ENCODE data around the gene SP7.

The SP7 gene

DNA sequence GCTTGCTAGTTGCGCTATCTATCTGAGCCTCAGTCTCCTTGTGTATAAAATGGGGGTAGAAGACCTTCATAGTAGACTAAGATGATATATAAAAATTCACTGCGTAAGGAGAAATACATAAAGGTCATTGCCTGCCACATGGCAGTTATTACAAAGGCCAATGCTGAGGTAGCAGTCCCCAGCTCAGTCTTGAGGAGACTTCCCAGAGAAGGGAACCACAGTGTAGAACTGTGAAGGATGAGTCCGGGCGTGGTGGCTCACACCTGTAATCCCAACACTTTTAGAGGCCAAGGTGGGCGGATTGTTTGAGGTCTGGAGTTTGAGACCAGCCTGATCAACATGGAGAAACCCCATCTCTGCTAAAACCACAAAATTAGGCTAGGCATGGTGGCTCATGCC, 17.1 kb upstream of the SP7 start:
- Histone ChIP-seq H3K4me1 (ENCODE audit: insufficient read depth, low read length, poor library complexity, severe bottlenecking) (no peaks in the 10 kb centered on the region), H3K79me2 (ENCODE audit: insufficient read depth, low read length) (no peaks in the 10 kb centered on the region), H3K27me3 (ENCODE audit: insufficient read depth, low read length, poor library complexity, severe bottlenecking) (no peaks in the 10 kb centered on the region), H3K9me2 (replicated peaks; ENCODE audit: low read depth, low read length) (no peaks in the 10 kb centered on the region), H3K4me3 (ENCODE audit: low read length, poor library complexity, severe bottlenecking) (no peak overlapping the region), H4K20me1 (ENCODE audit: insufficient read depth, low read length, poor library complexity, severe bottlenecking) (no peaks in the 10 kb centered on the region), H2AFZ (ENCODE audit: low read length) (peak overlapping the region; percentile 67; the same call in 1 of the 2 replicates), H3K4me2 (ENCODE audit: low read depth, low read length, poor library complexity, severe bottlenecking) (no peak overlapping the region), H3K9me3 (ENCODE audit: insufficient read depth, low read depth, low read length) (no peaks in the 10 kb centered on the region), H3K36me3 (ENCODE audit: insufficient read depth, low read length) (no peaks in the 10 kb centered on the region), H3F3A (ENCODE audit: low read depth) (no peaks in the 10 kb centered on the region), H3K9ac (ENCODE audit: low read depth, low read length, poor library complexity, severe bottlenecking) (no peak overlapping the region)
- no peak for TF ChIP-seq EZH2phosphoT487 (IDR thresholded peaks at IDR 0.05; ENCODE audit: borderline replicate concordance)
- TF ChIP-seq, protein P1, sequence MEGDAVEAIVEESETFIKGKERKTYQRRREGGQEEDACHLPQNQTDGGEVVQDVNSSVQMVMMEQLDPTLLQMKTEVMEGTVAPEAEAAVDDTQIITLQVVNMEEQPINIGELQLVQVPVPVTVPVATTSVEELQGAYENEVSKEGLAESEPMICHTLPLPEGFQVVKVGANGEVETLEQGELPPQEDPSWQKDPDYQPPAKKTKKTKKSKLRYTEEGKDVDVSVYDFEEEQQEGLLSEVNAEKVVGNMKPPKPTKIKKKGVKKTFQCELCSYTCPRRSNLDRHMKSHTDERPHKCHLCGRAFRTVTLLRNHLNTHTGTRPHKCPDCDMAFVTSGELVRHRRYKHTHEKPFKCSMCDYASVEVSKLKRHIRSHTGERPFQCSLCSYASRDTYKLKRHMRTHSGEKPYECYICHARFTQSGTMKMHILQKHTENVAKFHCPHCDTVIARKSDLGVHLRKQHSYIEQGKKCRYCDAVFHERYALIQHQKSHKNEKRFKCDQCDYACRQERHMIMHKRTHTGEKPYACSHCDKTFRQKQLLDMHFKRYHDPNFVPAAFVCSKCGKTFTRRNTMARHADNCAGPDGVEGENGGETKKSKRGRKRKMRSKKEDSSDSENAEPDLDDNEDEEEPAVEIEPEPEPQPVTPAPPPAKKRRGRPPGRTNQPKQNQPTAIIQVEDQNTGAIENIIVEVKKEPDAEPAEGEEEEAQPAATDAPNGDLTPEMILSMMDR (conservative IDR thresholded peaks at IDR 0.05; ENCODE audit: low read length): no peak

DNA sequence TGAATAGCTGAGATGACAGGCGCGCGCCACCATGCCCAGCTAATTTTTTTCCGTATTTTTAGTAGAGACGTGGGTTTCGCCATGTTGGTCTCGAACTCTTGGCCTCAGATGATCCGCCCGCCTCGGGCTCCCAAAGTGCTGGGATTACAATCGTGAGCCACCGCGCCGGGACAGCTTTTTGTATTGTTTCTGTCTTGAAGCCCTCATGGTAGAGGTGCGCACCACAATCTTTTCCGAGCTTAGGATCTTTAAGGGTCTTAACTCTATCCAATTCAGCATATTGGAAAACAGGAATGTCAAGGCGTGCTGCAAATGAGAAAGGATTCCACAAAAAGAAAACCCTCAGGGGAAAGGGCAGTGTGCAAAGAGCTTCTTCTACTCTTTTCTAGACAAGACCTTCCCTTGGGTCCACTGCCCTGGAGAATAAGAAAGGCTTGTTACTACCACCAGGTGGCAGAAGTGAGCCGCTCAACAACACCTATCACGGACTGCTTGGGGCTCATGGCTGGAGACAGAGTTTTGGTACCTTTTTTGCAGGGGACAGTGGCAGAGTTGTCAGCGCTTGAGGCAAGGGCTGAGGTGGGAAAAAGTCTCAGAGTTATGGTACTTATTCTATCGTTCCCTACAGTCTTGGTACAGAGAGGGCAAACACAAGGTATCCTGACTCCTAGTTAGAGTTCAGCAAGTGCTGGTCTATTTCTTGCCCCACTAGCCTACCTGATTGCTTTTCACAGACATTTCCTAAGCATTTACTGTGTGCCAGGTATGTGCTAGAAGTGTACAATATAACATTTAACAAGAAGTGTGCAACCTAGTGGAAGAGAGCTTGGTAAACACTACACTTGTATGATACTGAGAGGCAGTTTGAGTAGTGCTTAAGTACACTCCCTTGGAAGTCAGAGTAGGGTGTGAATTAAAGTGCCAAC, 16.4 kb upstream of the SP7 start:
- H3K36me3 ChIP-seq (ENCODE audit: insufficient read depth, low read length): no peaks in the 10 kb centered on the region
- no peaks in the 10 kb centered on the region for H3K9me2 ChIP-seq (replicated peaks; ENCODE audit: low read depth, low read length)
- no peak overlapping the region for H3K4me2 ChIP-seq (ENCODE audit: low read depth, low read length, poor library complexity, severe bottlenecking)
- TF ChIP-seq, protein P1 (conservative IDR thresholded peaks at IDR 0.05; ENCODE audit: low read length): peak; percentile 89
- no peak for TF ChIP-seq EZH2phosphoT487 (IDR thresholded peaks at IDR 0.05; ENCODE audit: borderline replicate concordance)
- H3K79me2 ChIP-seq (ENCODE audit: insufficient read depth, low read length): no peaks in the 10 kb centered on the region
- H3K9me3 ChIP-seq (ENCODE audit: insufficient read depth, low read depth, low read length): no peaks in the 10 kb centered on the region
- peak overlapping the region; percentile 67; the same call in 1 of the 2 replicates for H2AFZ ChIP-seq (ENCODE audit: low read length)
- H3K9ac ChIP-seq (ENCODE audit: low read depth, low read length, poor library complexity, severe bottlenecking): no peak overlapping the region
- no peaks in the 10 kb centered on the region for H4K20me1 ChIP-seq (ENCODE audit: insufficient read depth, low read length, poor library complexity, severe bottlenecking)
- H3K27me3 ChIP-seq (ENCODE audit: insufficient read depth, low read length, poor library complexity, severe bottlenecking): no peaks in the 10 kb centered on the region
- no peaks in the 10 kb centered on the region for H3F3A ChIP-seq (ENCODE audit: low read depth)
- H3K4me3 ChIP-seq (ENCODE audit: low read length, poor library complexity, severe bottlenecking): no peak overlapping the region
- H3K4me1 ChIP-seq (ENCODE audit: insufficient read depth, low read length, poor library complexity, severe bottlenecking): no peaks in the 10 kb centered on the region

DNA sequence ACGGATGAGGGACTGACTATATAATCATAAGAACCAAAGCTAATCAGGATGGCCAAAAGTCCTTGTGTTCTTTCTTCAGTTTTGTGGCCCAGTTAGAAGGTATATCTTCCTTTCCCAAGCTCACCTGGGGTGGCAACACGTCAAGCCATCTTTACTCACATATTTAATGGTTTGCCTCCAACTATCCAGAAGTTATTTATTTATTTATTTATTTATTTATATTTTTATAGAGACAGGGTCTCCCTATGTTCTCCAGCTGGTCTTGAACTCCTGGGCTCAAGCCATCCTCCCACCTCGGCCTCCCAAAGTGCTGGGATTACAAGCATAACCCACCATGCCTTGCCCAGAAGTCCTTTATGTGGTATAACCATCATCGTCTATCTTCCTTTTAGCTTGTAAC, 11.8 kb upstream of the SP7 start:
- Histone ChIP-seq H3K9me3 (ENCODE audit: insufficient read depth, low read depth, low read length) (no peaks in the 10 kb centered on the region), H4K20me1 (ENCODE audit: insufficient read depth, low read length, poor library complexity, severe bottlenecking) (no peaks in the 10 kb centered on the region), H3K27me3 (ENCODE audit: insufficient read depth, low read length, poor library complexity, severe bottlenecking) (no peaks in the 10 kb centered on the region), H3K4me2 (ENCODE audit: low read depth, low read length, poor library complexity, severe bottlenecking) (no peak overlapping the region), H3K4me1 (ENCODE audit: insufficient read depth, low read length, poor library complexity, severe bottlenecking) (peaks cover 13% of the 10 kb centered on the region), H2AFZ (ENCODE audit: low read length) (no peak overlapping the region), H3K79me2 (ENCODE audit: insufficient read depth, low read length) (no peaks in the 10 kb centered on the region), H3F3A (ENCODE audit: low read depth) (no peaks in the 10 kb centered on the region), H3K36me3 (ENCODE audit: insufficient read depth, low read length) (no peaks in the 10 kb centered on the region), H3K9me2 (replicated peaks; ENCODE audit: low read depth, low read length) (no peaks in the 10 kb centered on the region), H3K9ac (ENCODE audit: low read depth, low read length, poor library complexity, severe bottlenecking) (no peak overlapping the region), H3K4me3 (ENCODE audit: low read length, poor library complexity, severe bottlenecking) (no peak overlapping the region)
- no peak for TF ChIP-seq EZH2phosphoT487 (IDR thresholded peaks at IDR 0.05; ENCODE audit: borderline replicate concordance)
- TF ChIP-seq, protein P1 (conservative IDR thresholded peaks at IDR 0.05; ENCODE audit: low read length): no peak

All from Loucy (cell line).